ENCODE data around the gene LRRIQ3.

GRCh38 chr1:74205266-74205665 lies 7.3 kb upstream of the LRRIQ3 start:
- TF ChIP-seq, protein P1, sequence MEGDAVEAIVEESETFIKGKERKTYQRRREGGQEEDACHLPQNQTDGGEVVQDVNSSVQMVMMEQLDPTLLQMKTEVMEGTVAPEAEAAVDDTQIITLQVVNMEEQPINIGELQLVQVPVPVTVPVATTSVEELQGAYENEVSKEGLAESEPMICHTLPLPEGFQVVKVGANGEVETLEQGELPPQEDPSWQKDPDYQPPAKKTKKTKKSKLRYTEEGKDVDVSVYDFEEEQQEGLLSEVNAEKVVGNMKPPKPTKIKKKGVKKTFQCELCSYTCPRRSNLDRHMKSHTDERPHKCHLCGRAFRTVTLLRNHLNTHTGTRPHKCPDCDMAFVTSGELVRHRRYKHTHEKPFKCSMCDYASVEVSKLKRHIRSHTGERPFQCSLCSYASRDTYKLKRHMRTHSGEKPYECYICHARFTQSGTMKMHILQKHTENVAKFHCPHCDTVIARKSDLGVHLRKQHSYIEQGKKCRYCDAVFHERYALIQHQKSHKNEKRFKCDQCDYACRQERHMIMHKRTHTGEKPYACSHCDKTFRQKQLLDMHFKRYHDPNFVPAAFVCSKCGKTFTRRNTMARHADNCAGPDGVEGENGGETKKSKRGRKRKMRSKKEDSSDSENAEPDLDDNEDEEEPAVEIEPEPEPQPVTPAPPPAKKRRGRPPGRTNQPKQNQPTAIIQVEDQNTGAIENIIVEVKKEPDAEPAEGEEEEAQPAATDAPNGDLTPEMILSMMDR (IDR thresholded peaks at IDR 0.05) = no peak
- no peak for TF ChIP-seq POLR2A (IDR thresholded peaks at IDR 0.05)
